Measurements from ENCODE around the gene VGF. TPM values are rescaled to one million over a fixed set of nuclear protein-coding genes. Genes with fewer than 3 reads are reported as not detected.
A peak's percentile ranks its signal among the peaks of the same experiment; 100 is the strongest.

The VGF gene
- total RNA-seq, 1 experiment from 2014 or later: 0.12 TPM

GRCh38 chr7:101165958-101166647 lies 734 bp upstream of the VGF start:
- no peak for DNase-seq (ENCODE audit: low read depth)

- peak; percentile 64 for DNase-seq (ENCODE audit: low read depth)
These were observed 1.1 kb downstream of the VGF start for GRCh38 chr7:101164071-101164840.

- DNase-seq (ENCODE audit: low read depth): no peak
These were observed 1.9 kb downstream of the VGF start for GRCh38 chr7:101163279-101164070.

GRCh38 chr7:101162551-101163278 lies 2.7 kb downstream of the VGF start:
- peak; percentile 59 for DNase-seq (ENCODE audit: low read depth)

GRCh38 chr7:101161692-101162471 lies 3.5 kb downstream of the VGF start:
- no peak for DNase-seq (ENCODE audit: low read depth)

- DNase-seq (ENCODE audit: low read depth): no peak
These were observed 4.5 kb downstream of the VGF start for GRCh38 chr7:101160910-101161309.

- DNase-seq (ENCODE audit: low read depth): no peak
These were observed 5.4 kb downstream of the VGF start for GRCh38 chr7:101159696-101160674.

- DNase-seq (ENCODE audit: low read depth): no peak
These were observed 8.3 kb downstream of the VGF start for GRCh38 chr7:101156866-101157589.

GRCh38 chr7:101156277-101156676 lies 9.1 kb downstream of the VGF start:
- no peak for DNase-seq (ENCODE audit: low read depth)

GRCh38 chr7:101155303-101155702 lies 10.1 kb downstream of the VGF start:
- DNase-seq (ENCODE audit: low read depth): no peak

GRCh38 chr7:101154693-101155102 lies 10.7 kb downstream of the VGF start:
- no peak for DNase-seq (ENCODE audit: low read depth)

GRCh38 chr7:101153969-101154692 lies 11.2 kb downstream of the VGF start, which contains the start of gene AP1S1:
AP1S1 (plus strand) TSS chr7:101154476; CDS start chr7:101154515, 39 bp downstream.
- peak; percentile 93 for DNase-seq (ENCODE audit: low read depth)

GRCh38 chr7:101151908-101152651 lies 13.3 kb downstream of the VGF start:
- DNase-seq (ENCODE audit: low read depth): no peak

- DNase-seq (ENCODE audit: low read depth): no peak
These were observed 24.5 kb downstream of the VGF start for GRCh38 chr7:101140746-101141382.

- no peak for DNase-seq (ENCODE audit: low read depth)
These were observed 25.1 kb downstream of the VGF start for GRCh38 chr7:101140339-101140699.

- peak; percentile 98 for DNase-seq (ENCODE audit: low read depth)
These were observed 27.0 kb downstream of the VGF start for GRCh38 chr7:101138213-101138870.
